WTC11 (cell line): ENCODE data around the gene DBNL. TPM values are rescaled to one million over a fixed set of nuclear protein-coding genes. Genes with fewer than 3 reads are reported as not detected.

Source experiments
- ATAC-seq: fragments of 200-7000 bp; cut with Tn5 transposase; 2 replicates; pipeline ENCODE4 v1.10.0; 2021; ENCODE audit warnings: mild to moderate bottlenecking, moderate library complexity
- CTCF ChIA-PET: fragments of 300-600 bp; sonication (Branson Sonifier 250); formaldehyde crosslinking; loops from one replicate; lab custom pipeline; 2021; ENCODE audit warnings: antibody characterized with exemption; lab: Charles Lee
- POLR2A ChIA-PET: fragments of 350-600 bp; sonication (Branson Sonifier 250); formaldehyde crosslinking; loops from one replicate; lab custom pipeline; 2021; ENCODE audit warnings: antibody characterized with exemption; lab: Charles Lee
- DNase-seq: peaks from one replicate; pipeline ENCODE4 v3.0.0; 2021; ENCODE audit warnings: low spot score
- H3K27ac Mint-ChIP-seq: 2 replicates; pipeline ENCODE4 v1.8.0; 2021; ENCODE audit warnings: mixed read lengths
- H3K27me3 Mint-ChIP-seq: 2 replicates; pipeline ENCODE4 v1.8.0; 2021; ENCODE audit warnings: low read depth, mild to moderate bottlenecking, moderate library complexity, mixed read lengths
- H3K36me3 Mint-ChIP-seq: 2 replicates; pipeline ENCODE4 v1.8.0; 2021; ENCODE audit warnings: mixed read lengths
- H3K4me1 Mint-ChIP-seq: 2 replicates; pipeline ENCODE4 v1.8.0; 2022; ENCODE audit warnings: mixed read lengths
- H3K4me3 Mint-ChIP-seq: 2 replicates; pipeline ENCODE4 v1.8.0; 2021; ENCODE audit warnings: mild to moderate bottlenecking, moderate library complexity, mixed read lengths
- H3K9me3 Mint-ChIP-seq: 2 replicates; pipeline ENCODE4 v1.8.0; 2021; ENCODE audit warnings: mixed read lengths
- ARID4B ChIP-seq: sonication (generic); formaldehyde crosslinking; IDR thresholded peaks from 2 replicates; pipeline ENCODE4 v1.8.0; 2023; ENCODE audit warnings: missing genetic modification reagents, mild to moderate bottlenecking, borderline replicate concordance
- ATF6 ChIP-seq: sonication (generic); formaldehyde crosslinking; IDR thresholded peaks from 2 replicates; pipeline ENCODE4 v1.8.1; 2023; ENCODE audit warnings: mild to moderate bottlenecking, missing genetic modification reagents
- CREB1 ChIP-seq: sonication (generic); formaldehyde crosslinking; IDR thresholded peaks from 2 replicates; pipeline ENCODE4 v1.8.0; 2023; ENCODE audit warnings: mild to moderate bottlenecking, missing genetic modification reagents
- E2F4 ChIP-seq: sonication (generic); formaldehyde crosslinking; IDR thresholded peaks from 2 replicates; pipeline ENCODE4 v1.8.1; 2022; ENCODE audit warnings: low read depth, mild to moderate bottlenecking, moderate library complexity, missing genetic modification reagents, borderline replicate concordance
- ETV6 ChIP-seq: sonication (generic); formaldehyde crosslinking; IDR thresholded peaks from 2 replicates; pipeline ENCODE4 v1.8.1; 2022; ENCODE audit warnings: mild to moderate bottlenecking, missing genetic modification reagents
- TEAD1 ChIP-seq: sonication (generic); formaldehyde crosslinking; IDR thresholded peaks from 2 replicates; pipeline ENCODE4 v1.8.0; 2022; ENCODE audit warnings: mild to moderate bottlenecking, missing genetic modification reagents
- ZNF219 ChIP-seq: sonication (generic); formaldehyde crosslinking; IDR thresholded peaks from 2 replicates; pipeline ENCODE4 v1.8.0; 2023; ENCODE audit warnings: missing genetic modification reagents, mild to moderate bottlenecking, borderline replicate concordance
- ZNF263 ChIP-seq: sonication (generic); formaldehyde crosslinking; IDR thresholded peaks from 2 replicates; pipeline ENCODE4 v1.8.1; 2022; ENCODE audit warnings: low read depth, mild to moderate bottlenecking, moderate library complexity, missing genetic modification reagents
- ZNF396 ChIP-seq: fragments of 250-450 bp; sonication (Bioruptor Pico); IDR thresholded peaks from 2 replicates; pipeline ENCODE4 v1.8.0; 2021; ENCODE audit warnings: mild to moderate bottlenecking, moderate library complexity, borderline replicate concordance
- total RNA-seq: library from RNA; stranded (reverse); gene quantifications from 3 replicates; pipeline ENCODE4 v1.2.3, GENCODE V29; 2021

Gene DBNL
- total RNA-seq, 1 experiment from 2014 or later = 36.1 TPM

DNA sequence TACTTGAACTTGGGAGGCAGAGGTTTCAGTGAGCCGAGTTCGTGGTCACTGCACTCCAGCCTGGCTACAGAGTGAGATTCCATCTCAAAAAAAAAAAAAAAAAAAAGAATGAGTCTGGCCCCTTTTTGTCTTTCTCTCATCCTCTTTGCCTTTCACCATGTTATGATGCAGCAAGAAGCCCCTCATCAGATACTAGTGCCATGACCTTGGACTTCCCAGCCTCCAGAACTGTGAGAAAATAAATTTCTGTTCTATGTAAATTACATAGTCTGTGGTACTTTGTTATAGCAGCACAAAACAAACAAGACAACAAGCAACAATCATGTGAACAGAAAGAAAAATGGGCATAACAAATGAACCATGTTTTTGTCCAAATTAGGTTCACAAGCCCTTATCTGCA lies 2.3 kb upstream of the DBNL start (continued):
- TF ChIP-seq E2F4 (CRISPR knock-in tag) = no peak

GRCh38 chr7:44043902-44044301 lies 600 bp upstream of the DBNL start:
- no peak for ATAC-seq
- peaks cover 5% of the 10 kb centered on the region; the same call in 1 of the 2 replicates for H3K9me3 Mint-ChIP-seq
- no peak for TF ChIP-seq TEAD1 (CRISPR knock-in tag)
- no peak for TF ChIP-seq CREB1 (CRISPR knock-in tag)
- TF ChIP-seq ZNF219 (CRISPR knock-in tag) = no peak
- no peak for TF ChIP-seq ATF6 (CRISPR knock-in tag)
- TF ChIP-seq ZNF263 = no peak
- TF ChIP-seq ETV6 = no peak
- no peak for TF ChIP-seq ZNF396 (CRISPR knock-in tag)
- TF ChIP-seq, all 79 proteins: peak for 0
- POLR2A ChIA-PET = interaction anchor here (0.7 to 0.9 kb wide), 2 partner anchors 22 to 80 kb away, joined by 3 read pairs; partner anchors contain the start of gene PGAM2
- no peak for DNase-seq
- Mint-ChIP-seq H3K4me3 (peak overlapping the region; percentile 83), H3K4me1 (peaks cover 13% of the 10 kb centered on the region), H3K27ac (peak overlapping the region; percentile 84), H3K27me3 (peaks cover 23% of the 10 kb centered on the region), H3K36me3 (peaks cover 7% of the 10 kb centered on the region; the same call in 1 of the 2 replicates)
- CTCF ChIA-PET = interaction anchor here (0.8 to 1.9 kb wide), 6 partner anchors 20 to 491 kb away, joined by 3 to 9 read pairs (median 6); partner anchors contain the start of genes POLD2 and YKT6

DNA sequence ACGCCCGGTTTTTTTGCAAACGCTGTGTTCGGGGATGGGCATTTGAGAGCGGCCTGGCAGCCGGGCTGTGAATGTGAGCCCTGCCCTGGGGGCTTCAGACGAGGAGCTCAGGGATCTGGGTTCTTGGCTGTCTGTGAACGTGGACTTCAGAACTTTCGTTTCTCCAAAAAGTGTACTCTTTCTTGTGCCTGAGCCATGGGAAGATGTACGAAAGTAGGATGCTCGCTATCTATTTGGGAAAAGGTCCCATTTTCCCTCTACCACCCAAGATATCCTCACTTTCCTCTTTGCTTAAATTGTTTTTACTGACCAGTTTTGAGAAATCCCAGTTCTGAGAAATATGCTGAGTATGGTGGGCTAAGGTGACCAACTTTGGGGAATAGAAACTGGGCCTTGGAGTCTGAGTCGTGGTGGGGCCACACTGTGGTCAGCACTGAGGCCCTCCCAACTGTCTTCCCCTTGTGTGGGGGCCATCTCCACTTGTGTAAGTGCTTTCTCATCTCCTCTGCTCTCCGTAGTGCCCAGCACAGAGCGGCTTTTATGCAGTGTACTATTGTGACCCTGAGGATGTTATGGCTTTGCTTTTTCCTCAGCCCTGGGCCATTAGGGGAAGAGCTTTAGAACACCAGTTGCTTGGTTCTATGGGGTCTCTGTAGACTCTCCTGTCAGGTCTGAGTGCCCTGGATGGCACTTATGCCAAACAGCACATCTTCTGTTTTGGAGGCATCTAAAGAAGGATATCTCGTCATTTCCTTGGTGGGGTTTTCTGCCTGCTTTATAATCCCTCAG lies 918 bp downstream of the DBNL start:
- Mint-ChIP-seq H3K4me1 (peaks cover 13% of the 10 kb centered on the region), H3K27me3 (peaks cover 20% of the 10 kb centered on the region), H3K9me3 (peaks cover 5% of the 10 kb centered on the region; the same call in 1 of the 2 replicates), H3K36me3 (peaks cover 8% of the 10 kb centered on the region; the same call in 1 of the 2 replicates), H3K4me3 (peak overlapping the region; percentile 83), H3K27ac (no peak overlapping the region)
- no peak; the same call in 1 of the 2 replicates for ATAC-seq
- TF ChIP-seq ETV6 (no peak), ARID4B (CRISPR knock-in tag) (0 out of 2 replicates have a peak, but pooled peaks have one; percentile 2)
- POLR2A ChIA-PET = no interaction called here
- CTCF ChIA-PET = interaction anchor here (1.2 to 1.9 kb wide), 4 partner anchors 18 to 169 kb away, joined by 3 to 9 read pairs (median 4); partner anchors contain the start of gene POLD2
- no peak for DNase-seq
